ENCODE data around the gene PLA2G4A.

Gene PLA2G4A

GRCh38 chr1:186977266-186977957 lies 148.7 kb downstream of the PLA2G4A start:
- no peak for DNase-seq (ENCODE audit: low read depth)

DNA sequence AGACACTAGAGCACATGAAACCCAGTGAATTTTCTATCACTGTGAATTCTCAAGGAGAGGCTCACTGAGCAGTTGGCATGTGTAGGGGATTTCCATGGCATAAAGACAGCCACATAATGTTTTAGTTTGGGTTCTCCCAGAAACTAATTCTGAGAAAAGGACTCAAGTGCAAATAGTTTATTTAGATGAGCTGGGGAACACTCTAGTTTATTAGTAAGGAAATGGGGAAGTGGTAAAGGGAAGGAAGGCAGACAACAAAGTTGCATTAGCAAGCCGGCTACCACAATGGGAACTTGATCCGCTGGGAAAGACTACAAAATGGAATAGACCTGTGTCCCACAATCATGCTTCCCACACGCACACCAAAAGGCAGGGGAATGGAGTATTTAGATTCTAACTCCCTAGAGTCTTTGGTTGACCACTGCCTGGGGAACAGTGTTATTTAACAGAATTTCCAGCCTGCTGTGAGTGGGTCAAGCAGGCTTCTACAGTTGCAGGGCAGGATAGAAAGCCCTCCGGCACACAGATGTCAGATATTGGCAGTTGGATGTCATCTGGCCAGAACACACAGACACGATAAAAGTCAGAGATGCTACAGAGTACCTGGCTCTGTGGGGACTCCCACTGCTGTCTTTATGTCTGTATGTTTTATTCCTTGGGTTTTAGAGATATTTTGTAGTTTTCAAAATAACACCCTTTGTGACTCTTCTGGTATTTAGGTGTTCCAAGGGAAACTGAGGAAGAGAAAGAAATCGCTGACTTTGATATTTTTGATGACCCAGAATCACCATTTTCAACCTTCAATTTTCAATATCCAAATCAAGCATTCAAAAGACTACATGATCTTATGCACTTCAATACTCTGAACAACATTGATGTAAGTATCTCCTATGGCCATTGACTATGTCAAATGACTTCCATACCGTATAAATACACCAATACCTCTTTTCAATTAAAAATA lies 150.1 kb downstream of the PLA2G4A start:
- DNase-seq (ENCODE audit: low read depth): no peak

- peak; percentile 51 for DNase-seq (ENCODE audit: low read depth)
Observed at GRCh38 chr1:186980400-186980799, 151.7 kb downstream of the PLA2G4A start.

- no peak for DNase-seq (ENCODE audit: low read depth)
Observed at GRCh38 chr1:186982116-186982515, 153.4 kb downstream of the PLA2G4A start.

GRCh38 chr1:186983327-186983726 lies 154.6 kb downstream of the PLA2G4A start:
- no peak for DNase-seq (ENCODE audit: low read depth)

- DNase-seq (ENCODE audit: low read depth): no peak
Observed at GRCh38 chr1:186984959-186985358, 156.2 kb downstream of the PLA2G4A start.

DNA sequence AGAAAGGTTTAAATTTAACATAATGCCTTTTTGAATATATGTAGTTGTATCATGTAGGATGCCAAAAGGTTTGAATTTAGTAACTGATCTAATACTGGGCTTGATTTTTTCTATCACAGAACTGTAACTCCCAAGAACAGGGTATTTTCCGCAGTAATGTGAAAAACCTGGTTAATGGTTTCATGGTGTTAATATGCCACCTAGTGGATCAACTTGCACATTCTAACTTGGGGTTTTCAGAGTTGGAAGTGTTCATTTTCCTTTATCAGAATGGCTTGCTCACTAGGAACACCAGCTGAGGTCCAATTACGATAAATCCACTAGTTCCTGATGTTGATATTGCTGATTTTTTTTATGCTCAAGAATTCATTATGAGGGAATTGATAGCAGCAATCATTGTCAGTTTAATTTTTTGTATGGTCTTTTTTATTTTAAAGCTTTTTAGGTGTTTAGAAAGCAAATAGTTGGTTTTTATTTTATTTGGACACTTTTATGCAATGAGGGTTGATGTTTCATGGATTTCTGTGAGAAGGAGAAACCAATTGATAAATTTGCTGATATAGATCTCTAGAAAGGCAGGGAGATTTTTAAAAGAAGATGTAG lies 157.2 kb downstream of the PLA2G4A start:
- peak; percentile 66 for DNase-seq (ENCODE audit: low read depth)

- DNase-seq (ENCODE audit: low read depth): no peak
Observed at GRCh38 chr1:186987065-186987464, 158.3 kb downstream of the PLA2G4A start.

- DNase-seq (ENCODE audit: low read depth): no peak
Observed at GRCh38 chr1:186987769-186988168, 159.0 kb downstream of the PLA2G4A start.

- DNase-seq (ENCODE audit: low read depth): no peak
Observed at GRCh38 chr1:186993996-186994395, 165.2 kb downstream of the PLA2G4A start.

GRCh38 chr1:186994897-186995296 lies 166.1 kb downstream of the PLA2G4A start:
- DNase-seq (ENCODE audit: low read depth): no peak

DNA sequence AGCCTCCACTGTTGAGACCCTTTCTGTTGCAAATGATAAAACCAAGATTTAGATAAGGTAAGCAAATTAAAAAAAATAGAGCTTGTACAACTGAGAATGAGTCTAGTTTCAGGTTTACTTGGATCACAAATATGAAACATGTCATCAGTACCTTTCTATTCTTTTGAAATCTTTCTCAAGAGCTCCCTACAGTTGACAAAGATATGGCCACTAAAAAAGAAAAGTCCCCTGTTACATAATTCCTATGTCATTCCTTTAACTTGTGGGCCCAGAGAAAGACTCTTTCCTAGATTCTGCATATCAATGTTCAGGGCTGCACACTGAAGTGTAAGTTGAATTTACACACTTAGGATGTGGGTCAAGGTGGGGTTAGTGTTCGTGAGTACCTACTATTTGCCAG lies 168.1 kb downstream of the PLA2G4A start:
- no peak for DNase-seq (ENCODE audit: low read depth)

- DNase-seq (ENCODE audit: low read depth): no peak
Observed at GRCh38 chr1:186997877-186998276, 169.1 kb downstream of the PLA2G4A start.

- DNase-seq (ENCODE audit: low read depth): no peak
Observed at GRCh38 chr1:186999506-186999905, 170.8 kb downstream of the PLA2G4A start.

DNA sequence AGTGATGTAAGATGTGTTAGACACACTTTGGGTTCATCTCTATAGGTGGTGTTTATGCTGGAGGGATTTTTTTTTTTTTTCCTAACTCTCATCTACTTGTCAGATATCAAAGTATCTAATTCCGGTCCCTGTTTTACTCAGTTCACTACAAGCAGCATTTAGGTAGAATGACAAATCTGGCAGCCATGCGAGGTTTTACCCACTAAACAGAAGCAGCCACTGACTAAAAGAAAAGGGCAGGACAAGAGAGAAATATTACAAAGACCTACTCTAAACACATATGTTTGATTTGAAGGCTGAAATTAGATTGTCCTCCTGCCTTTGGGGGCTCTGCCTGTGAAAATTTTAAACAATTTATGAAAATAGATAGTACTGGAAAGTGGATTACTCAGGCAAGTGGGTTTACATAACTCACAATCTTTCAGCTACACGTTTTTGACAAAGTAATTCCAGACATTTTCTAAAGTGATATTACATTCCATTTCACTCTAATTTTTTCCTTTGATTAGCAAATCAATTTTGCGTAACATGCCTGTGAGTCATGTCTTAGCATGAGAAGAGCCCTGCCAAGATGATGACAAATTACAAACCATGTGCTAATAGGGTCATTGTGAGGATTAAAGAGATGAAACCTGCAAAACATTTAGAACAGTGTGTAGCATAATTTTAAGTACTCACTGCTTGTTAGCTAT lies 172.6 kb downstream of the PLA2G4A start:
- DNase-seq (ENCODE audit: low read depth): peak; percentile 87

GRCh38 chr1:187003353-187003752 lies 174.6 kb downstream of the PLA2G4A start:
- DNase-seq (ENCODE audit: low read depth): no peak

- no peak for DNase-seq (ENCODE audit: low read depth)
Observed at GRCh38 chr1:187006896-187007295, 178.1 kb downstream of the PLA2G4A start.

DNA sequence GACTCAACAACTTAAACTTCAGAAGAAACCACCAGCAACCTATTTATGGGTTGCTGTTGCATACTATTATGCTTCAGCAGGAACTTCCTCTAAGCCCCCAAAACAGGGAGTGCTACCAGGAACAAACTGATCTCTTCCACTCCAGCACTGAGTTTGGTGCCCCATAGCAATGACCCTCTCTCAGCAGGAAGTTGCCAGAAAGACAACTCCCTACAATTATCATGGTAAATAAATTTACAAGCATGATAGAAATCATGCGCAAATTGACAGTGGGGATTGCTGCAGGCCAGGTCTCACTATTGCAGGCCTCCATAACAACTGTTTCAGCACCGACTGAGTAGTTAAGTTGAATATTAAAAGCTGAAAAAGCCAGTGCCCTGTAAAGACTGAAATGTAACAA lies 180.6 kb downstream of the PLA2G4A start:
- DNase-seq (ENCODE audit: low read depth): no peak

DNA sequence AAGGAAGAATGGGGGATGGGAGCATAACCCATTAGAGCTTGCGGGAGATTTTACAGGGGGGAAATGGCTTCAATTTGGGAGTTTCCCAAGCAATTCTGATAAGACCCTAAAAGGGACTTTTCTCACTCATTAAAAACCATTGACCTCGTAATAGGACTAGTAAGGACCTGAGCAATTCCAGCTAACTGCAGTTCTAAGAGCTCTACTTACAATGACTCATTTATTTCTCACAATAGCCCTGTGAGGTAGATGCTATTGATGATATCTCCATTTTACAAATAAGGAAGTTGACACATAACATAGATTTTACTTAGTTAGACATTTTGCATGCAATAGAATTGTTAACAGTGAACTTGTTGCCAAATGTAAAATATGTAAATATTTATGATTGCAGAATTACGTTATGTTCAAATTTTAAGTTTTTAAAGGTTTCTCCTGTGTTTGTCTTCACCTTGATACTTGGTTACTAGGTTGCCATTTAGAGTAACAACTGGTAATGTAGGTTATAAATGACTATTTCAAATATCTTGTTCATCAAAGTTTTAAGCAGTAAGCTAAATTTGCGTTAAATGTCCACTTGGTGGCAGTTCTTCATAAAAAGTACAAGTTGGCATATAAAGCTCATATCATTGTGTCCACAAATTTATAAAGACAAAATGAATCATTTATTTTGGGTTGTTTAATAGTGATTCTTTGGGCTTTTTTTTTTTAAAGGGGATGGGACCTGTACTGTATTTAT lies 182.0 kb downstream of the PLA2G4A start:
- DNase-seq (ENCODE audit: low read depth): no peak

DNA sequence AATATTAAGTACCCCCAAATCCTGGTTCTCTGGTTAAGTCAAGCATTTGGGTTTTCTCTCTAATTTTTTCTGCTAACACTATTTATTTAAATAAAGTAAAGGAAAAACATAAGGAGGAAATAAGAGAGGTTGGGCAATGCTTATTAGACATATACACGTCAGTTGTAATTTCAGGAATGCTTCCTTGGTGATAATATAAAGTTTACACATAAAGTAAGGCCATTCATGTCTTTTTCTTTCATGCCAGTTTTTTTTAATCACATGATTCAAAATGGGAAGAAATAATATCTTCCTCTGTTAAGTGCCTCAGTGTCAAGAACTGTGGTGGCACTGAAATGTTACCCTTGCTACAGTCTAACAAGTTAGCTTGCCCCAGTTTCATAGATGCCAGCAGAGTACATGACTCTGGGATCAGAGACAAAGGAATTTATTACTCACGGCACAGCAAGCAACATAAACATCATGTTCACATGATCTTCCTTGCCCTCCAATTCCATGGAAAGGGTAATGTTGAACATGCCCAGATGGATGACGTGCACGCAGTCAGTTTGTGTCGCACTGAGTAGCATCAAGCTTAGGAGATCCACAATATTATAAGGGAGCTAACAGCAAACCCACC lies 184.9 kb downstream of the PLA2G4A start:
- DNase-seq (ENCODE audit: low read depth): no peak

DNA sequence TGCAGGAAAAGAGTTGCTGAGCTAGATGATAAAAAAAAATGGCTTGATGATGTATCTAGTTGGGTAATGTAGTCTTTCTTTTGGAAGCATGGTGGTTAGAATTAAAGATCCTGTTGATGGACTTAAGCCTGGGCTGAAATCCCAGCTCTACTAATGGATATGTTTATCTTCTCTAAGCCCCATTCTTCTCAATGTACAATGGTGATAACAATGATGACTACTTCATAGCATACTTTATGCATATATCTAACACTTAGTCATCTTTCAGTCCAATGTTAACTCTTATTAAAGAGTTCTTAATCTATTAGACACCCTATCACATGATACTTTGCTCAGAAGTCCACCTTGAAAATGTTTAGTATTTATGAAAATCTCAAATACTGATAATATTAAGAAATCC lies 189.5 kb downstream of the PLA2G4A start:
- DNase-seq (ENCODE audit: low read depth): no peak

Data from EH (cell line).